HG02798 (cell line): ENCODE results near the gene AMIGO2.
"Not testable (repeated sequence)": the region's sequence is repeated elsewhere in the genome, so short reads cannot be mapped to it uniquely, and the experiment has no call there.

Experiments used
- ATAC-seq: cut with Tn5 transposase; IDR thresholded peaks from one replicate; pipeline ENCODE4 v1.9.1; 2021; ENCODE audit warnings: mild to moderate bottlenecking; ENCODE audit not compliant: unreplicated experiment, poor library complexity

AMIGO2 gene

DNA sequence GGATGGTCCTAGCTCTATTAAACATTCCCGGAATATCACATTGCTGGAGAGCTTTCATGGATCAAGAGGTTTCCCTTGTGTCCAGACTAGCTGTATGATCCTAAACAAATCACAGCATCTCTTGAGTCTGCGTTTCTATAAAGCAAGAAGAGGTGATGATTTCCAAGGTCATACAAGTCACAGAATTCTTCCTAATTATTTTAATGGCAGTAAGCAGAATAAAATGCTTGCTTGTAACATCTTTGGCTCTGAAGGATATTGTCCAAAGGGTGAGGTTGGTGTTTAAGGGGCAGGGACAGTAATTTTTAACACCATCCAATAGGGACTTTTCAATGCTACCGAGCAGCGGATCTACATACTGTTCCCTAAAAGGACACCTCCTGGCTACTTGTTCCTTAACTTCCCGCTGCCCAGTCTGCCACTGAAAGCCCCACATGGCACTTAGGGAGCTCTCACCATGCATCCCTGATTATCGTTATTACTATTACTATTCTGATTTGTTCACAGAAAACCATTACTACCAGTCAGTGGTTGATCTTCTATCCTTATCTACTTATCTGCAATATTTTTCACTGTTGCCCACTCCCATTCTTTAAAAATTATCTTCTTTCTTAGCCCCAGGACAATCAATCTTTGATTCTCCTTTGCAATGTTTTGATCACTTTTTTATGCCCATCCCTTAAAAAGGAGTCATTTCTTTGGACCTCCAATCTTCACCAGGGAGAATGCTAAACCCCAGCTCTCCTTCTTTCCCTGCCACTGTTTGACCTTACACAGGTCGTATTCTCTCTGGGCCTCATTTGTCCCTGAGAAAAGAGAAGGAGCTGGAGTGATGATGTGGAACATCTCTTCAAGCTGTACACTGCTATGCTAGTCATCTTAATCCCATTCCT is 4.3 kb downstream of the AMIGO2 start:
- ATAC-seq: no peak

DNA sequence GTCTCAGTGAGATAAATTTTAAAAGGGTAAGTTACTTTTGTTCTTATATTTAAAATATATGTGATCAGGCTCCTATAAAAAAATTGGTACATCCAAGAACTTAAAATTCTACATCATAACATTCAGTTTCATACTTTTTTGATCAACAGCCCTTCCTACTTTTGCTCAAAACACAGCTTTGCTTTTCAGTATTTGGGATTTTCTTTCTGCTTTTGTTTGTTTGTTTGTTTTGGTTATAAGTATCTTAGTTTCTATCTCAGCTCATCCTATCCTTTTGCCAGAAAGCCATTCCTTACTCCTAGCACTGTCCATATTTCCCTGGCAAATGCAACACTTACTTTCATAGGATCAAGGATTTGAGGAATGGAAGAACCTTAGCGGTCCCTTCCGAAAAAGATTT is 5.0 kb downstream of the AMIGO2 start:
- no peak for ATAC-seq

DNA sequence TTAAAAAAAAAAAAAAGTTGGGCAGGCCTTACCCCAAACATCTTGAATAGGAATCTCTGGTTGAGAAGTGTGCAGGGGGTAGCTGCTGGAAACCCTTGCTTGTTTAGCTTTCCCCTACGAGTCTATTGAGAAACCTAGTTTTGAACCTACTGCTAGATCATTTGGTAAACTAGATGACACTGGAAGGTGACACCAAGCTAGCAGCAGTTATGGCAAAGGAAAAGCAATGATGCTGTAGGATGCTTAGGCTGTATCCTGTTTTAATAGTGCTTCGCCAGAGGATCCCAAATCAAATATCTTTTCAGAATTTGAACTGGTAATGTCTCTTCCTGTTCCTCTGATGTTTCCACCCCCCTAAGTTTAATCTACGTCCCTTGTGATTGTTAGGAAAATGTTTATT is 5.8 kb downstream of the AMIGO2 start:
- ATAC-seq: no peak

DNA sequence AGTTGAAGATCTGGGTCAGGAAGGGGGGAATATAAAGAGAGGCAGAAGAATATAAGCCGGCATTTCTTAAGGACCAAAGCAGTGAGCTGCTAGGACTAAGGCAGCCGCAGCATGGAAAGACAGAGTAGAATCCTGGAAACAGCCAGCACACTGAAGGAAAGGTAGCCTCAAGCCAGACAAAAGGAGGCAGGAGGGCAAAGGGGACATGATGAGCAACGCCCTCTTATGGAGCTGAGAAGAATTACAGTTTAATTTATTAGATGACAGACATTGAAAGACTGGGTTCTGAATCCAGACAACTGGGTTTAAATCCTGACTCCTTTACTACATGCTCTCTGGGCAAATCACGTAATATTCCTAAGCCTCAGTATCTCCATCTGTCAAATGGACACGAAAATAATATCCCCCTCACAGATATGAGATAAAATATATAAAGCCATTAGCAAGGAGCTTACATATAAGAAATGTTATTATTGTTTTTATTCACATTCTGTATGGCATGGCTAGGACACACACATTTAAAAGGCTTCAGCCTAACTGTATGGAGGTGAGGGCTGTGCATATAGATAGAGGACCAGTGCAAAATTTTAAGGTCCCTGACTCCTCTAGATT is 8.4 kb downstream of the AMIGO2 start:
- no peak for ATAC-seq

DNA sequence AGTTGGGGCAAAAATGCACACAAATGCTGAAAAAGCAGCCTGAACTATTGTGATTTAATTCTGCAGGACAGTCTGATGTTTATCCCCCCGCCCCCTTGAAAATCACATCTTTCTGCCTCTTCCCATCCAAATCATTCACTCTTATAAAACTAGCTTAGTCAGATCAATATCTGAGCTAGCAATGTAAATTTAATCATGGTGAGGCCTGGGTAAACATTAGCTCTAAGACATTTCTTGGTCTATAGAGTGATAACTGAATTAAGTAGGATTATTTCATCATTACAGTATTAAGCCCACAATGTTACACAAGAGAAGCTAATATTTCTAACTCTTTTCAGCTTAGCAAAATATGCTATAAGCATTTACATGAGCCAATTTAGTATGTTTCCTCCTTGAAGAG is 9.4 kb downstream of the AMIGO2 start:
- ATAC-seq: no peak

DNA sequence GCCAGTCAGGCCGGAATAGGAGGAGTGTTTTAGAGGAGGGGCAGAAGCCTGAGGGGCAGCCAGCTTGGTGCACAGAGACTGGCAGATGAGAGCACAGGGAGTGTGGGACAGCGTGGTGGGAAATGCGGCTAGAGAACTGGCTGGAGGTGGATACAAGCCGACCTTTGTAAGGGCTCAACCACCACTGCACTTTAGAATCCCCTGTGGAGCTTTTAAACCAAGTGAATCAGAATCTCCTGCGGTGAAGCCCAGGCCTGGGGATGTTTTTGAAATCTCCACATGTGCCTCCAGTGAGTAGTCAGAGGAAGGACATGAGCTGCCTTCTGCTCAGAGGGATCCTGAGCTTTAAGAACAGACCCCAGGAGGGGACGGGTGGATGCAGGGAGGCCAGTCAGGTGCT is 11.2 kb downstream of the AMIGO2 start:
- ATAC-seq: no peak

DNA sequence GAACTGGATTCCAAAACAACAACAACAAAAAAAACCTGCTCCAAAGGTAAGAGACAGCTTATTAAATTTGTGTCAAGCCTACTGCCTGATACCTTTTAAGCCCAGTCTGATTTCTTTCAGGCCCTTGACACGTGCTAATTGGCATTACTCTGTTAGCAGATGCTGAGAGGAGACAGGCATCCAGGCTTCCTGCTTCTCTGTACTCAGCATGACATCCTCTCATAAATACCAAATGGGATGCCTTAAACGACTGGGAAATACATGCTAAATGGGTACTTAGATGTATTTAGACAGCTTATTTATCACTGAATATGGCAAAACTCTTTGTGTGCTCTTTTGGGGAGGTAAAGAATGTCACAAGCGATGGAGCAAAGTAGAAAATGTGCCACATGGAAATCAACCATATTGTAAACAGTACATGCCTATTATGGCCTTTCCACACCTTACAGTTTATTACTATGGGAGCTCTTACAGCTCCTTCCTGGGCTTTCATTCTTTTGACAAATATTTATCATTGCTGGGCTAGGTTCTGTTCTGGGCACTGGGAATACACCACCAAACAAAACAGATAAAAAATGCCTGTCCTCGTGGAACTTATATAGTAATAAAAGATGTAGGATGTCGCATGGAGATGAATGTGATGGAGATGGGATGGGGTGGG is 11.9 kb downstream of the AMIGO2 start:
- no peak for ATAC-seq

DNA sequence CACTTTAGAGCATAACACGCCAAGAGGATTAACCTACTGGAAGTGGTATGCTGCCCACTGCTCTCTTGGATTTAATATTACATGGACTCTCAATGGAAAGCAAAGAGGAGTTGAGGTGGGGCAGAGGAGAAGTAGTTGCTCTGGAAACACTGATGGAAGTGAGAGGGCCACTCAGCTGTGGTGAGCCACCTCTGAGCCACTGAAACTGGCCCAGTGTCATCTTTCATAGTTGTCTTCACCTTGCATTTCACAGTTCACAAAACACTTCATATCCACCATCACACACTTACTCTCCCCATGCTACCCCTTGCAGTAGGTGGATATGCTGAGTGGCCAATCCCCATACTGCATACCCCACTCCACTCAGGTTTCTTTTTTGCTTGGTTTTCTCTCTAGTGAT is 12.6 kb downstream of the AMIGO2 start:
- no peak for ATAC-seq

DNA sequence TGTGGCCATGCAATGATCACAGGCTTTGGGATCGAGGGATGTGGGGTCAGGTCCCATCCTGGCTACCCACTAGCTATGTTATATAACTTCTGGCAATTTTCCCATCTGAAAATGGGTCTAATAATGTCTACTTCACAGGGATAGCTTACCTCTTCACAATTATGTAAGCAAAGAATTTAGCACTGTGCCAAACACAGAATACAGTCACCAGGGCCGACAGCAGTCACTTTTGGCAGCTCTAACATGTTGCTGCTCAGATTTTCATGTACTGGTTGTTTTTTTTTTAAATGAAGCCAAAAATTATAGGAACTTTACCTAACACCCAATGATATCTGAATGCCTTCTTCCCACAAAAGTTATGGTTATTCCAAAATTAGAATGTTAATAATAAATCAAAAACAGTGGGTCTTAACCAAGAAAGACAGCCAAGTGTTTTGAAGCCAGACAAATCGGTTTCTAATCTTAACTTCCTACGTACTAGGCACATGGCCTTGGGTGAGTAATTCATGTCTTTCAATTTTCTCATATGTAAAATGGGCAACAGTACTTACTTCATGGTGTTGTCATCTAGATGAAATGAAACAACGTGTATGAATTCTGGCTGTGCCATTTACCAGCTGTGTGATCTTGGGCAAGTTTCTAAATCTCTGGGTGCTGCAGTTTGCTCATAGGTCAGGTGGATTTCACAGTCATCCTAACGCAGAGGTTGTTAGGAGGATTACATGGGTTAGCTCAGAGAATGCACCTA is 13.3 kb downstream of the AMIGO2 start:
- no peak for ATAC-seq

DNA sequence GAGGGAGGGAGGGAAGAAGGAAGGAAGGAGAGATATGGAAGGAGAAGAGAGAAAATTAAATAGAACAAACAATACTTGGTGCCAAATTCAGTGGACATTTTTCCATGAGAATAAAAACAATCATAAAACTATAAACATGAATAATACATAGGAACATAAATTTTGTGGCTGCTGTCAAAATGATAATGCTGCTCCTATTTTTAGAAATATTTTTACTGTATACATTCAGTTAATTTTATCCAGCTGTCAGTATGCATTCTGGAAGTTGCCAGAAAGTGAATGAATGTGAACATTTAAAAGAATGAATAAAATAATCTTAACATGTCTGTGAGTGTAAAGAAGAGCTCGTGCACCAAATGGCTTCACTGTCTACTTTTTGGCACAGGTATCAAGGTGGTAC is 14.2 kb downstream of the AMIGO2 start:
- ATAC-seq: no peak

DNA sequence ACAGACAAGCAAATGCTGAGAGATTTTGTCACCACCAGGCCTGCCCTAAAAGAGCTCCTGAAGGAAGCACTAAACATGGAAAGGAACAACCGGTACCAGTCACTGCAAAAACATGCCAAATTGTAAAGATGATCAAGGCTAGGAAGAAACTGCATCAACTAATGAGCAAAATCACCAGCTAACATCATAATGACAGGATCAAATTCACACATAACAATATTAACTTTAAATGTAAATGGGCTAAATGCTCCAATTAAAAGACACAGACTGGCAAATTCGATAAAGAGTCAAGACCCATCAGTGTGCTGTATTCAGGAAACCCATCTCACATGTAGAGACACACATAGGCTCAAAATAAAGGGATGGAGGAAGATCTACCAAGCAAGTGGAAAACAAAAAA is 21.1 kb downstream of the AMIGO2 start:
- not testable (repeated sequence) for ATAC-seq

DNA sequence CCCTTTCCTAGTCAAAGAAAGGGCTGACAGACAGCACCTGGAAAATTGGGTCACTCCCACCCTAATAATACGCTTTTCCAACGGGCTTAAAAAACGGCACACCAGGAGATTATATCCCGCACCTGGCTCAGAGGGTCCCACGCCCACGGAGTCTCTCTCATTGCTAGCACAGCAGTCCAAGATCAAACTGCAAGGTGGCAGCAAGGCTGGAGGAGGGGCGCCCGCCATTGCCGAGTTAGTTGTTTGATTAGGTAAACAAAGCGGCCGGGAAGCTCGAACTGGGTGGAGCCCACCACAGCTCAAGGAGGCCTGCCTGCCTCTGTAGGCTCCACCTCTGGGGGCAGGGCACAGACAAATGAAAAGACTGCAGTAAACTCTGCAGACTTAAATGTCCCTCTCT is 22.8 kb downstream of the AMIGO2 start:
- ATAC-seq: not testable (repeated sequence)

DNA sequence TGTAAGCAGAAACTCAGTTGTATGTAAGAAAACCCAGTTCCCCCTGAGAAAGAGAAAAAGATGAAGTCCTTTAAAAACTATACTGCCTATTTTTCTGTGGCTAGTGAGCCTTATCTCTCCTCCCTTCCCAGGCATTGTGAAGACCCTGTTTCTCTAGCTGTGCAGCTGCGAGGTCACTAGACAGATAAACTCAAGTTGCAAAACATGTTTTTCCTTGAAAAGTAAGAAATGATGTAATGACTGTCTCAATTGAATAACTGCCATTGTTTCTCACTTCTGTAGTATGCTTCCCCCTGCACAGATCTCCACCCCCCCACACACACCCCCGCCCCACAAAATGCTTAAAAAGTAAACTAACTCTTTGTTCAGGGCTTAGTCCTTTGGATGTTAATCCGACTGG is 23.9 kb downstream of the AMIGO2 start:
- not testable (repeated sequence) for ATAC-seq

DNA sequence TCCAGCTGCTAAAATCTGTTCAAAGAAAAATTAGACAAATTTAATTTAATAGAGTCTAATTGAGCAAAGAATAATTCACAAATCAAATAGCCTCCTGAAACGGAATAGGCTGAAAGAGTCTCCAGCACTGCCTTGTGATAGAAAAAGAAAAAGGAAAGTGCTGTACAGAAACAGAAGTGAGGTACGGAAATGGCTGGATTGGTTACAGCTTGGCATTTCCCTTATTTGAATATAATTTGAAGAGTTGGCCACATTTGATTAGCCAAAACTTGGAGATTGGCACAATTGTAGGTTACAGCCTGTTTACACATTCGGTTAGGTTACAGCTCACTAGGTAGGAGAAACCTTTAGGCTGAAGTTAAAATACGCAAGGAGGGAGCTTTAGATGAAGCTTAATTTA is 25.1 kb downstream of the AMIGO2 start:
- no peak for ATAC-seq

DNA sequence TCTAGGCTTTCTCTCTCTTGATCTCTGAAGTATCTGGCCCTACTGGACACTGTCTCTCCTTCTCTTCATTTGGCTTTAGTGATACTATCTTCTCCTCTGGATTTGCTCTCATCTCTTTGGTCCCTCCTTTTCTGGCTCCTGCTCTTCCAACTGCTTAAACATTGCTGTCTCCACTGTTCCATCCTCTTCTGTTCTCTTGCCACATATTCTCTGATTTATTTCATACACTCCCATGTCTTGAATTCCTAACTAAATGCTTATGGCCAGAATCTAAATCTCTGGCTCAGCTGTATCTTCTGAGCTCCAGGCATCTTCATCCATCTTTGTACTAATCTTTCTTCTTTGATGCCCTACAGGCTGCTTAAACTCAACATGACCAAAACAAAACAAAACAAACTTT is 25.8 kb downstream of the AMIGO2 start:
- ATAC-seq: no peak

DNA sequence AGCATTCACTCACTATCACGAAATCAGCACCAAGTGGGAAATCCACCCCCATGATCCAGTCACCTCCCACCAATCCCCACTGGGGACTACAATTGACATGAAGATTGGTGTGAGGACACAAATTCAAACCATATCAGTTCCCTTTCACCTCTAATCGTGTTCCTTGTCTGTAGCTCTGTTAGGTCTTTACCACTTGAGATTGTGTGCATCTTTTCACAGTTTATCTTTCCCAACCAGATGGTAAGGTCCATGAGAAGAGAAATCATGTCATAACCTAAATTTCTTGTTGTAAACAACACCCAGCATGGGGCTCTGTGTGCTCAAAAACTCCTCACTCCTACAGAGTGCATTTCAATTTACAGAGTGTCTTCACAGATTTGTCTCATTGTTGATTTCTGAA is 27.5 kb downstream of the AMIGO2 start:
- ATAC-seq: no peak

DNA sequence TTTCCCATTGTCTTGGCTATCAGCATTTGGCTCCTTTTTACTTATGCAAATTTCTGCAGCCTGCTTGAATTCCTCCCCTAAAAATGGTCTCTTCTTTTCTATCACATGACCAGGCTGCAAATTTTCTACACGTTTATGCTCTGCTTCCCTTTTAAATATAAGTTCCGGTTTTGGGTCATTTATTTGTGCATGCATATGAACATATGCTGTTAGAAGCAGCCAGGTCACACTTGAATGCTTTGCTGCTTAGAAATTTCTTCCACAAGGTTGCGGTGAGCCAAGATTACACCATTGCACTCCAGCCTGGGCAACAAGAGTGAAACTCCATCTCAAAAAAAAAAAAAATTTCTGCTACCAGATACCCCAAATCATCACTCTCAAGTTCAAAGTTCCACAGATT is 28.5 kb downstream of the AMIGO2 start:
- ATAC-seq: not testable (repeated sequence)

DNA sequence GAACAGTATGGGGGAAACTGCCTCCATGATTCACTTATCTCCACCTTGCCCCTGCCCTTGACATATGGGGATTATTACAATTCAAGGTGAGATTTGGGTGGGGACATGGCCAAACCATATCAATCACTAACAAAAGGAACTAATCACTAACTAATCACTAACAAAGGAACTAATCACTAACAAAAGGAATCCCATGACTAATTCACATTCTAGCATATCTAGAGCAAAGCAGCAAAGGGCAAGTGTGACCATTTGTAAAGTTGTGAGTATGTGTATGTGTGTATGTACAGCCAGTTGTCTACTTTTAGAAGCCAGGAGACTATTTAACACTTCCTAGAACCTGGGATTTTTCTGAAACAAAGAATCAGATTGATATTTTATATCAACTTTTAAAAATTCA is 31.2 kb downstream of the AMIGO2 start:
- no peak for ATAC-seq

DNA sequence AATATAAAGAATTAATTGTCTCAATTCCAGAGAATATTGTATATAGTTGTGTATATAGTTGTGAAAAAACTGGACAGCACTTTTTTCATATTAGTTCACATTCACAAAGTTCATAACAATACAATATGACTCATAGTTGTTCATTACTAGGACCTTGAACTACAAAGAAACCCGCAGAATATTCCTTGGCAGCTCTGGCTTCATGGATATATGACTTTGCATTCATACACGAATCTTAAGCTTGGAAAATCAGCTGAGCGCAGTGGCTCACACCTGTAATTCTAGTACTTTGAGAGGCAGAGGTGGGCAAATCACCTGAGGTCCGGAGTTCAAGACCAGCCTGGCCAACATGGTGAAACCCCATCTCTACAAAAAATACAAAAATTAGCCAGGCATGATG is 38.4 kb downstream of the AMIGO2 start:
- no peak for ATAC-seq

DNA sequence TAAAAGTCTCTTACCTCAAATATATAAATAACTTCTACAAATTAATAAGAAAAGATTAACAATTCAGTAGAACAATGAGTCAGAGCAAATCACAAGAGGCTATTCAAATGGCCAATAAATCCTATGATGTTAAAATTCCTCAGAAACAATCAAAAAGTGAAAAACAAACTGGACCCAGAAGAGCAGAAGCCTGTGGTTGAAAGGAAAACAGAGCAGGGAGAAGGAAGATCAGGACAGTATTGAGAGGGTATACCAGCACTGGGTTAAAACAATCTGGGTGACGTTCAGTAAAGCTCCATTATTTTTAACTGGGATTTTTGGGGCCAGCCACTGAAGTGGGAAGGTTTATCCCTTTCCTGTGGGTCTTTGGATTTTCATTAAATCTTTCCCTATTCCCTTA is 40.0 kb downstream of the AMIGO2 start:
- no peak for ATAC-seq

DNA sequence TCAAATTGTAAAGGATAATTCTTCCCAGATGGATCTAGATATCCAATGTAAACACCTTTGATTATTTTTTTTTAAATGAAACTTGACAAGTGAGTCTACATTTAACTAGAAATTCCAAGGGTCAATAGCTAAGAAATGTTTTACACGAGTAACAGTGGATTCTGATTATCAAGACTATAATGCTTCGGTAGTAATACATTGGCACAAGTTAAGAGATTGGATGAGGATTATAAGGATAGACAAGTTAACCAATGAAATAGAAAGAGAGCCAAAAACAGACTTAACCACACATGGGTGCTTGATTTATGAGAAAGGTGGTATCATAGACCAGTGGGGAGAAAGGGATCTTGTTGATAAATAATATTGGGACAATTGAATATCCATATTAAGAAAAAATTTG is 40.7 kb downstream of the AMIGO2 start:
- no peak for ATAC-seq
